HFFc6 (cell line): Measurements from ENCODE around the gene CFAP90. TPM values are rescaled to one million over a fixed set of nuclear protein-coding genes. Genes with fewer than 3 reads are reported as not detected.
A peak's percentile ranks its signal among the peaks of the same experiment; 100 is the strongest.

Experiments
- DNase-seq: peaks from one replicate; pipeline ENCODE4 v3.0.0-alpha.2; 2018
- H3K27ac Mint-ChIP-seq: 2 replicates; pipeline ENCODE4 v1.8.0; 2020; ENCODE audit warnings: mild to moderate bottlenecking, mixed read lengths
- H3K27me3 Mint-ChIP-seq: 2 replicates; pipeline ENCODE4 v1.8.0; 2021; ENCODE audit warnings: mild to moderate bottlenecking, moderate library complexity, mixed read lengths; ENCODE audit not compliant: insufficient read depth
- H3K36me3 Mint-ChIP-seq: 2 replicates; pipeline ENCODE4 v1.8.0; 2021; ENCODE audit warnings: low read depth, mixed read lengths
- H3K4me1 Mint-ChIP-seq: 2 replicates; pipeline ENCODE4 v1.8.0; 2020; ENCODE audit warnings: low read depth, mixed read lengths
- H3K4me3 Mint-ChIP-seq: 2 replicates; pipeline ENCODE4 v1.8.0; 2020; ENCODE audit warnings: mild to moderate bottlenecking, moderate library complexity, mixed read lengths
- H3K9me3 Mint-ChIP-seq: 2 replicates; pipeline ENCODE4 v1.8.0; 2020; ENCODE audit warnings: mild to moderate bottlenecking, mixed read lengths
- total RNA-seq, 6 experiments: library from RNA; stranded (reverse); fragmentation: NEBNext Ultra II Directional; extraction: Animal tissue kit (Norgen Biotek cat#: 25700); gene quantifications; 2 replicates in 1 of 6; 3 replicates in 5 of 6; pipeline ENCODE4 v1.2.3, GENCODE V29; 2021
- TF ChIP-seq, protein P1 (sequence below): fragments of 200-600 bp; sonication (generic); IDR thresholded peaks from 2 replicates; pipeline ENCODE4 v1.5.0; 2021; ENCODE audit warnings: antibody characterized with exemption, mild to moderate bottlenecking

CFAP90 gene
- total RNA-seq, 6 experiments from 2014 or later, result not detected

DNA sequence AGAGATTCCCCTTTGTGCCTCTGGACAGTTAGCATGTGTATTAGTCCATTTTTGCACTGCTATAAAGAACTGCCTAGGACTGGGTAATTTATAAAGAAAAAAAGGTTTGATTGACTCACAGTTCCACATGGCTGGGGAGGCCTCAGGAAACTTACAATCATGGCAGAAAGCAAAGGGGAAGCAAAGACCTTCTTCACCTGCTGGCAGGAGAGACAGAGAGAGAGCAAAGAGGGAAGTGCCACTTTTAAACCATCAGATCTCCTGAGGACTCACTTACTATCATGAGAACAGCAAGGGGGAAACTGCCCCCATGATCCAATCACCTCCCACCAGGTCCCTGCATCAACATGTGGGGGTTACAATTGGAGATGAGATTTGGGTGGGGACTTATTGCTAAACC, 6.0 kb downstream of the CFAP90 start:
- TF ChIP-seq, protein P1, sequence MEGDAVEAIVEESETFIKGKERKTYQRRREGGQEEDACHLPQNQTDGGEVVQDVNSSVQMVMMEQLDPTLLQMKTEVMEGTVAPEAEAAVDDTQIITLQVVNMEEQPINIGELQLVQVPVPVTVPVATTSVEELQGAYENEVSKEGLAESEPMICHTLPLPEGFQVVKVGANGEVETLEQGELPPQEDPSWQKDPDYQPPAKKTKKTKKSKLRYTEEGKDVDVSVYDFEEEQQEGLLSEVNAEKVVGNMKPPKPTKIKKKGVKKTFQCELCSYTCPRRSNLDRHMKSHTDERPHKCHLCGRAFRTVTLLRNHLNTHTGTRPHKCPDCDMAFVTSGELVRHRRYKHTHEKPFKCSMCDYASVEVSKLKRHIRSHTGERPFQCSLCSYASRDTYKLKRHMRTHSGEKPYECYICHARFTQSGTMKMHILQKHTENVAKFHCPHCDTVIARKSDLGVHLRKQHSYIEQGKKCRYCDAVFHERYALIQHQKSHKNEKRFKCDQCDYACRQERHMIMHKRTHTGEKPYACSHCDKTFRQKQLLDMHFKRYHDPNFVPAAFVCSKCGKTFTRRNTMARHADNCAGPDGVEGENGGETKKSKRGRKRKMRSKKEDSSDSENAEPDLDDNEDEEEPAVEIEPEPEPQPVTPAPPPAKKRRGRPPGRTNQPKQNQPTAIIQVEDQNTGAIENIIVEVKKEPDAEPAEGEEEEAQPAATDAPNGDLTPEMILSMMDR, result no peak
- no peak overlapping the region for H3K4me3 Mint-ChIP-seq
- no peak for DNase-seq
- H3K36me3 Mint-ChIP-seq, result no peaks in the 10 kb centered on the region
- H3K4me1 Mint-ChIP-seq, result no peaks in the 10 kb centered on the region
- H3K27ac Mint-ChIP-seq, result no peak overlapping the region
- H3K9me3 Mint-ChIP-seq, result no peaks in the 10 kb centered on the region; the same call in 1 of the 2 replicates
- peaks cover 27% of the 10 kb centered on the region for H3K27me3 Mint-ChIP-seq

DNA sequence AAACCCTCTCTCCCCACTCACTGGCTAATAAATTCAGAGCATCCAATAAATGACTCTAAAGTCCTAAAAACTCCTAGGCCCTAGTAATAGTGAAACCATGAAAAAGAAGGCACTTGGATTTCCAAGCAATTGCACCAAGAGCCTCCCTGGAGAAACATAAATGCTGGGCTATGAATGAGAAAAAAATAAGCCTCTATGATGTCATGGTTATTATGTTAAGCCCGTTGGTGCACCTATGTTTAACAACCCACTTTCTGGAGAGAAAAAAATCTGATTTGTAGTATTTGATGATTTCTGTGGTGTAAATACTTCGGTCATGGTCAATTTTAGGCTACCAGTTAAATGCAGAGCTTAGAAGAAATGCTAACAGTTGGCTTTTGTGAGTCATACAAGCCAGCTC, 8.4 kb downstream of the CFAP90 start:
- Mint-ChIP-seq H3K27ac (no peak overlapping the region), H3K4me1 (no peaks in the 10 kb centered on the region), H3K4me3 (no peak overlapping the region), H3K27me3 (peaks cover 14% of the 10 kb centered on the region), H3K9me3 (no peaks in the 10 kb centered on the region; the same call in 1 of the 2 replicates), H3K36me3 (no peaks in the 10 kb centered on the region)
- DNase-seq, result no peak
- TF ChIP-seq, protein P1, result no peak

DNA sequence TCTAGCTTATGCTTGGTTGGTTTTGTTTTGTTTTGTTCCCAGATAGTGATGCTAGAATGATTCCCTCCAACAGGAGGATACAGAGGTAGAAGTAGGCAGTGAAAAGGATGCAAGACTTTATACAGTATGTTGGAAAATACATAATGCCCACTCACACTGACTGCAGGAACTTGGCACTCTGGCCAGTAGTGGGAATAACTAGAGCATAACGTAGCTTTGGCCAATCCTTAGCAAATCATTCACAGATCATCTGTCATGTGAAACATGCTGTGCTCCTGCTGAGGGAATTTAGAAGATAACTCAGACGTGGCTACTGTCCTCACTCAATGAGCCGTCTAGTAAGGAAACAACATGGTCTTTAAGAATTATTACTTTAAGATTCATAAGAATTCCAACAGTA, 13.5 kb downstream of the CFAP90 start:
- H3K4me3 Mint-ChIP-seq, result no peak overlapping the region
- H3K36me3 Mint-ChIP-seq, result no peaks in the 10 kb centered on the region
- peaks cover 3% of the 10 kb centered on the region for H3K27me3 Mint-ChIP-seq
- TF ChIP-seq, protein P1, result no peak
- no peak overlapping the region for H3K27ac Mint-ChIP-seq
- H3K4me1 Mint-ChIP-seq, result no peaks in the 10 kb centered on the region
- no peak for DNase-seq
- no peaks in the 10 kb centered on the region; the same call in 1 of the 2 replicates for H3K9me3 Mint-ChIP-seq

DNA sequence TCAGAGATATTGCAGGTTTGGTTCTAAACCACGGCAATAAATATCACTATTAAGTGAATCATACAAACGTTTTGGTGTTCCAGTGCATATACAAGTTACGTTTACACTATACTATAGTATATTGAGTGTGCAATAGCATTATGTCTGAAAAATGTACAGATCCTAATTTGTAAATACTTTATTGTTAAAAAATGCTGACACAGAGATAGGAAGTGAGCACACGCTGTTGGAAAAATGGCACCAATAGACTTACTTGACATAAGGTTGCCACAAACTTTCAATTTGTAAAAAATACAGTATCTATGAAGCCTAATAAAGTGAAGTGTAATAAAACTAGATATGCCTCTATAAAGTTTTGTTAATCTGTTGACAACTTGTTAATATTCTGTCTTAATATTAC, 16.0 kb downstream of the CFAP90 start:
- Mint-ChIP-seq H3K27ac (no peak overlapping the region), H3K27me3 (peaks cover 3% of the 10 kb centered on the region), H3K36me3 (no peaks in the 10 kb centered on the region), H3K9me3 (no peaks in the 10 kb centered on the region), H3K4me1 (no peaks in the 10 kb centered on the region), H3K4me3 (no peak overlapping the region)
- TF ChIP-seq, protein P1, result no peak
- DNase-seq, result no peak

DNA sequence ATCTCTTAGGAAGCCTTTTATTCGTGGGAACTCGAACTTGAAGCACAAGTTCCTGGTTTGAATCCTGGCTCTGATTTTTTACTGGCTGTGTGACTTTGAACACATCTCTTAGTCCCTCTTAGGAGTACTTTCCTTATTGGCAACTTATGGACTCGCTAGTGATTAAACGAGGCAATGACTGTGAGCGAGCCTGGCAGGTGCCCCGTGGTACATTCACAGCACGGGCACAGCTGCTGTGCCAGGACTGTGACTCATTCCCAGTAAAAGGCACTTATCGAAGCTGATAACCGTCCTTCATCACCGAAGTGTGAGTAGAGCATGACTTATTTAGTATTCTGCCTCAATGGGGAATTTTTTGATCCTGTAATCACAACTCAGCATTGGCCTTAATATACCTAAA, 22.7 kb downstream of the CFAP90 start:
- no peak overlapping the region for H3K27ac Mint-ChIP-seq
- no peak for DNase-seq
- H3K27me3 Mint-ChIP-seq, result peaks cover 19% of the 10 kb centered on the region
- H3K36me3 Mint-ChIP-seq, result no peaks in the 10 kb centered on the region
- H3K9me3 Mint-ChIP-seq, result no peaks in the 10 kb centered on the region
- TF ChIP-seq, protein P1, result no peak
- no peaks in the 10 kb centered on the region for H3K4me1 Mint-ChIP-seq
- no peak overlapping the region for H3K4me3 Mint-ChIP-seq

DNA sequence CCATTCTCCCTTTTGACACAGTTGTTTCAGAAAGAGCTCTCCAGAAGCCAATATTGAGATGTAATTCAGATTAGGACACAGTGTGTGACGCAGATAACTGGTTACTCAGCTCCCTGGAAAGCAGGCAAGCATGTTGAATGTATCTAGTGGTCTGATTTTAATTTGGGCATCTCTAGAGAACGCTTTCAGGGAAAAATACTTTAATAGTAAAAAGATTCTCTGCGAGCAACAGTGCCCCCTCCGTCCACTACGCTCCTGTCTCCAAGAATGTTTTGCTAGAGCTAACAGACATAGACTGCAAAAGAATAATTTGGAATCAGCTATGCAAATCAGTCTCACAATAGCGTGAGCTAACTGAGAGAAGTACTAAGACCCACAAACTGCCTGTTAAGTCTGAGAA, 23.3 kb downstream of the CFAP90 start:
- H3K27me3 Mint-ChIP-seq, result peaks cover 18% of the 10 kb centered on the region
- no peak for DNase-seq

More for the DNA sequence above, 23.3 kb downstream of the CFAP90 start:
- H3K4me1 Mint-ChIP-seq, result no peaks in the 10 kb centered on the region
- H3K36me3 Mint-ChIP-seq, result no peaks in the 10 kb centered on the region
- TF ChIP-seq, protein P1, result peak; percentile 40; the same call in 1 of the 2 replicates
- no peak overlapping the region for H3K27ac Mint-ChIP-seq
- H3K4me3 Mint-ChIP-seq, result no peak overlapping the region
- no peaks in the 10 kb centered on the region for H3K9me3 Mint-ChIP-seq
